GM12892 (cell line): ENCODE results near the gene ANXA5.

Experiments
- POLR2AphosphoS5 ChIP-seq: IDR thresholded peaks from 2 replicates; pipeline ENCODE4 v1.6.1; 2011; ENCODE audit warnings: low read depth, low read length, control low read depth
- TAF1 ChIP-seq: IDR thresholded peaks from 2 replicates; pipeline ENCODE4 v1.6.1; 2011; ENCODE audit warnings: low read depth, mild to moderate bottlenecking, control low read depth, low read length, borderline replicate concordance

DNA sequence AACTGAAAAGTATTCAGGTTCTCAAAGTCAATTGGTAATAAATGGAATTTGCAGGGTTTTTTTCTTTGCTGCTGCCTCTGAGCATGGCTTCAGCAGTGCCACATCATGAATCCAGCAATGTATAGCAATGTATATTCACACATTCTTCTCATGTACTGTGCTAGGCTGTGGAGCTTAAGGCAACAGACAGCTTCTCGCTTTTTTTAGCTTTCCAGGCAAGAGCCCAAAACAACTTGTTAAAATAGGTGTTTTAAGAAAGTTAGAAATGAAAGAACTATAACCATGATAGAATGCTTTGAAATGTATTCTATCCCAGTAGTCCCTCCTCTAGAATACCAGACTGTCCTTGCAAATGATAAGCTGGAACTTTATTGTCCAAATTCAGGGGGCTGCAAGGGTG is 37.8 kb upstream of the ANXA5 start:
- TF ChIP-seq POLR2AphosphoS5, result no peak
- no peak for TF ChIP-seq TAF1
